GM21390 (cell line): ENCODE data around the gene CLCN7.
"Not testable (repeated sequence)": the region's sequence is repeated elsewhere in the genome, so short reads cannot be mapped to it uniquely, and the experiment has no call there.

Experiments
- ATAC-seq: cut with Tn5 transposase; IDR thresholded peaks from one replicate; pipeline ENCODE4 v1.9.1; 2021; ENCODE audit not compliant: unreplicated experiment

CLCN7 gene

DNA sequence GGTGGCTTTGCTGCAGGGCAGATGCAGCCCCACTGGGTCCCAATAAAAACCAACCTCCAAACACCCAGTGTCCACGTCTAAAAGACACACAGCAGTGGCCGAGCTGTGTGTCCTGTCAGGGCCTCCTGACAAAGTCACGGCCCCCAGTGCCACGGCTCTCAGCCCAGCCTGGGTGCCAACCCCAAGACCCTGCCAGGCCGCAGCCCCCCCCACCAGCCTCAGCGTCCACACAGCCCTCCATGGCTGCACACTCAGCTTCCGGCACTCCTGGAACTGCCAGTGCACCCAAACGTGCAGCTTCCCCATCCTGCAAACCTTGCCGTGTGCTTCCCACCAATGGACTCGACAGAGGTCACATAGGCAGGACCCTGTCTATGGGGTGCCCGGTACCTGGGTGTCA is 26.9 kb downstream of the CLCN7 start:
- no peak for ATAC-seq

DNA sequence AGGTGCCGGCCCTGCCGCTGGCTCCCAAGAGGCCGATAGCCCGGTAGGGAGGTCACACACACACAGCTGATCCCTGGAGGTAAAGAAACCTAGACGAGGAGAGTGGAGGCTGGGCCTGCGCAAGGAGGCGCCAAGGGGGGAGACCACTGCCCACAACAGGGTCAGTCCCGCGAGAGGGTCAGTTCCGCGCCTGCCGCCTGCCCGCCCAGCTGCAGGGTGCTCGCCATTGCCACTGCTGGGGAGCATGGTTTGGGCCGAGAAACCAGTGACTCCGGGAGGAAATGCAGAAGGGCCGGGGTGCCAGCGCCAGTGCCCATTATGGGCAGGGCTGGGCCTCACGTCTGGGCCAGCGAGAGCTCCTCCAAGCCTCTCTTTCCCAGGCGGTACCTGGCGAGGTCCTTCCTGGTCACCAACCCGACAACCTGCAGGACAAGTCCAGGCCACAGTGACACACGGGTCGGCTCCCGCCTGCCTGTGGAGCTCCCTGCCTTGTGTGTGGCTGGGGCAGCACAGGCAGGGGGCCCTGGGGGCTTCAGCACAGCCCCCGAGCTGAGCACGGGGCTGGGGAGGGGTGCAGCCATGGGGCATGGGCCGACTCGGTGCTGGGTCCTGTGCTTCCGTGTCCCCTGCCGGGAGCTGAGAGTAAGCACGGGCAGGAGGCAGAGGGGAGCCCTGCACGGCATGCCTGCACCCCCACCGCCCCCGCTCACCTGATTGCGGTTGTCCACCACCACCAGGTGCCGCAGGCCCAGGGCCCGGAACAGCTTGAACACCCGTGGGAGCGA is 28.3 kb downstream of the CLCN7 start:
- ATAC-seq: no peak

DNA sequence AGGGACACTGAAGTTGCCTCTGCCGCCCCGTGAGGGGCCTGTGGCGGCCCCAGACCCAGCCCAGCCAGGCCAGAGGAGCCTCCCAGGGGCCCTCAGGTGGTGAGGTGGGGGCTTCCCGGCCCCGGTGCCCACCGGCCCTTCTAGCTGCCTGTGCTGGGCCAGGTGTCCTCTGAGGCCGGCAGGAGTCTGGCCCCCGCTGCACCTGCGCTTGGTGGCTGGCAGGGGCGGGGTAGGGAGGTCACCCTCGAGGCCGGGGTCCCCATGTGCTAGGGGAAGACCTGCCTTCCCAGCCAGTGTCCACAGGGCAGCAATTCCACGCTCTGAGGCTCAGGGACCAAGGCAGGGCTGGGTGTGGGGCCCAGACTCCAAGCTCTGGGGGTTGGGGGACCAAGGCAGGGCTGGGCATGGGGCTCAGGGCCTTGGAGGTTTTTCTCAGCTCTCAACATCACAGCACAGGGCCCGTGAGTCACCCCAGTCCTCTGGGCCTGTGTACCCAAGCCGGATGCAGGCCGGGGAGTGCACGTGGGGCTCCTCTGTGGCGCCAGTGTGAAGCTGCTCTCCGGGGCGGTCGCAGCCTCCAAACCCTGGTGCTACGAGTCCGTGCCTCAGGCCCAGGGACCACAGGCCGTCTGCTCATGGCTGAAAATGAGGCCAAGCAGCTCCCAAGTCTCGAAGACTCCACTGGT is 29.2 kb downstream of the CLCN7 start:
- no peak for ATAC-seq

DNA sequence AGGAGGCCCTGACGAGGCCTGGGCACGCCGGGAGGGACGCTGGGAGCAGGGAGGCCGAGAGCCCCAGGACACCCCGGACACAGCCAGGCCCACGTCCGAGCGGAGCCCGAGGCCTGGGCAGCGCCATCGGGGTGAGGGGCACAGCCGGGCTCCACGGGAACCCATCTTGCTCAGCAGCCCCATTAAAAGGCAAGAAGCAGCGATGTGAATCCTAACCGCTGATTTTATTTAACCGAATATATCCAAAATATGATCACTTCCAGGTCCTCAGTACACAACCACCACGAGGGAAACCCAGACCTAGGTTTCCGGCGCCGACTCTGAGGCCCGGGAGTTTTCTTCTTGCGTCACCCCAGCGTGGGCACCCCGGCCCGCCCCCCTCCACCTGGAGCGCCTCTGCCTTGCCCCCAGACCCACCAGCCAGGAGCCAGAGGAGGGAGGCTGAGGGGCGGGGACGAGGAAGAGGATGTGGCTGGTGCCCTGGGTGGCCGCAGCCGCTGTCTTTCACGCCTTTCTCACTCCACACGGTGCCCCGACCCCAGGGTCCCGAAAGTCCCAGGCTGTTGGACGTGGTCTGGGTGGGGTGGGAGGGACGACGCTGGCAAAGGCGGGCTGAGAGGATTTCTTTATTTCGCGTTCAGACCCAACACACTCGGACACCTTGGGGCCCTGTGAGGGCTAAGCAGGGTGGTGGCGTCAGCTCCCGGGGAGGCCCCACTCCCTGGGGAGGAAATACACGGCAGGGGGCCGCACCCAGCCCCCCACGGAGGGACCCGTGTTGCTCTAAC is 29.9 kb downstream of the CLCN7 start:
- no peak for ATAC-seq

DNA sequence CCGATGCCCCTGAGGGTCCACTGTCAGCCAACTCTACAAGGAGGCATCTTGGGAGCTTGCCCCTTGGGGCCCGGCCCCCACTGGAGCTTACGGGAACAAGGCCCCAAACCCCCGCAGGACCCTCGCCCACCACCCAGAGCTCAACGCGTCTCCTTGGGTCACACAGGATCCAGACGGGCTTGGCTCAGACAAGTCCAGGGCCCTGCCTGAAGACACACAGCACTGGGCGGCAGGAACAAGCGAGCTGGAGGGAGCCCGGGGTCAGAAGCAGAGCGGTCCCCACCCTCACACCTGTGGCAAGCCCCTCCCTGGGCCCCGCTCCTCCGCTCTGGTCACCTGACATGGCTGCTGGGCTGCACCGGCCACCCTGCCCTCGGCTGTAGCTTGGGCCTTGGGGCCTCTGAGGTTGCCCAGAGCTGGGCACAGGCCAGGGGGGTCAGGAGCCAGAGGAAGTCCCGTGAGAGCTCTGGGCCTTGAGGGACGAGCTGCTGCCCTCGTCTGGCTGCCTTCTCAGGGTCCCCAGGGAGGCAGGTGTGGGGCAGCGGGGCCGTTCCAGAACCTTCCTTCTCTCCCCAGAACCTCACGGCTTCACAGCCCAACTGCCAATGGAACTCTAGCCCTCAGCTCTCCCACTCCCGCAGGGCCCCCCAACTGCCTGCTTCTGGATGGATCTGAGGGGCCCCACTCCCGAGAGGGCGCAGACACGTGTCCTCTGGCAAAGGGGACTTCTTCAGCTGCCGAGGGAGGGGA is 30.7 kb downstream of the CLCN7 start, which contains the start of gene CCDC154:
CCDC154 (minus strand) TSS at position 577 of the 750 bp plus-strand sequence; CDS start at position 343, 234 bp downstream.
- no peak for ATAC-seq

DNA sequence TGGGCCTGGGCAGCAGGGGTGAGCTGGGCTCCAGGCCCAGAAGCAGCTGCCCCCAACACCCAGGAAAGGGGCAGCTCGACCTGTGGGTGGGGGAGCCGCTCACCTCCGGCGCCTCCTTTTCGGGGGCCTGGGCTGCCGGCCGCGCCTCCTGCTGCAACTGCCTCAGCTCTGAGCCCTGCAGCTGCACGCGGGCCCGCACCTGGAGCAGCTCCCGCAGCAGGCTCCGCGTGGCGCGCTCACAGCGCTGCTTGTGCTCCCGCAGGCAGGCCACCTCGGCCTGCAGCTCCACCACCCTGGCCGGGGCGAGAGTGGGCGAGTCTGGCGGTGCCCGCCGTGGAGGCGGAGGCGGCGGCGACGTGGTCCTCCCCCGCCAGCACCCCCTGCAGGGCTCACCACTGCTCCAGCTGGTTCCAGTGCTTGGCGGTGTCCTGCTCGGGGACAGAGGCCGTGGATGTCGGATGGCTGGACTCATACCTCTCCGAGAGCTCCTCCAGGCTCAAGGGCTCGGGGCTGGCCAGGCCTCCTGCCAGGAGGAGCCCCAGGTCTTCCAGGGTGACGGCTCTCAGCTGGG is 31.3 kb downstream of the CLCN7 start:
- no peak for ATAC-seq

DNA sequence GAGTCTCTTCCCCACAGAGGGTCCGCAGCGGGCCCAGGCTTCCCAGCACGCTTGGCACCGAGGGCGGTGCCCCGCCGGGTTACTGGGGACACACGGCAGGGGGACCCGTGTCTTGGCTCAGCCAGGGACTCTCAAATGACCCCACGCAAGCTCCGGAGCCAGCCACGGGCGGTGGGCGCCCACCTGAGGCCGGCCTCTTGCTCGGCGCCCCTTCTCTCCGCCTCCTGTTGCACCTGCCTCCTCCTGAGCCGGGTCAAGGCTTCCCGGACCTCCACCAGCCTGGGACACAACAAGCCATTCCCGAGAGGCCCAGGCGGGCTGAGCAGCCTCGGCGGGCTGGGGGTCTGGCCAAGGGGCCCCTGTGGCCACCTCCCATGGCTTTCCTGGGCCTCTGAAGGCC is 32.1 kb downstream of the CLCN7 start:
- no peak for ATAC-seq

DNA sequence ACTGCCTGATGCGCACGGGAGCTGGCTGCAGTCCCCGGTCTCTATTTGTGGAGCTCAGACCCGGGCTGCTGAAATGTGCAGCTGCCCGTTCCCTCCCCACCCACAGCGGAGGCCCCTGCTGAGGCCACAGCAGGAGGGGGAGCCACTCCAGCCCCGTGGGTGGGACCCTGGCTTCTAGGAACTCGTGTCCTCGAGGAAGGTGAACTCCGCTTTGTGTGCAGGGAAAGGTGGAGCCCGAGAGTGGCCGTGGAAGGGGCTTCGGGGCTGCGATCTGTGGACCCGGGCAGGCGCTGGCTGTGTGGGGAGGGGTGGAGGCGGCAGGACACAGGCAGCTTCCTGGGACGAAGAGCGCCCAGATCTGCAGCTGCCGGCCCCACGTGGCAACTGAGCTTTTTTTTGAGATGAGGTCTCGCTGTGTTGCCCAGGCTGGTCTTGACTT is 33.4 kb downstream of the CLCN7 start:
- ATAC-seq: no peak

DNA sequence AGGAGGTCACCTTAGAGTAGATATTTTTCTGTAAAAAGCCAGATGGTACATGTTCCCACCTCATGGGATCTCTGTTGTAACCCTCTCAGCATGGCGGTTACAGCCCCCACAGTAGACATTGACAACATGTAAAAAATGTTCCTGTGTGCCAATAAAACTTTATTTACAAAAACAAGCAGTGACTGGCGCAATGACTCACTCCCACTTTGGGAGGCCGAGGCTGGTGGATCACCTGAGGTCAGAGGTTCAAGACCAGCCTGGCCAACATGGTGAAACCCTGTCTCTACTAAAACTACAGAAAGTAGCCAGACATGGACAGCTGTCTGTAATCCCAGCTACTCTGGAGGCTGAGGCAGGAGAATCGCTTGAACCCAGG is 35.1 kb downstream of the CLCN7 start:
- not testable (repeated sequence) for ATAC-seq

DNA sequence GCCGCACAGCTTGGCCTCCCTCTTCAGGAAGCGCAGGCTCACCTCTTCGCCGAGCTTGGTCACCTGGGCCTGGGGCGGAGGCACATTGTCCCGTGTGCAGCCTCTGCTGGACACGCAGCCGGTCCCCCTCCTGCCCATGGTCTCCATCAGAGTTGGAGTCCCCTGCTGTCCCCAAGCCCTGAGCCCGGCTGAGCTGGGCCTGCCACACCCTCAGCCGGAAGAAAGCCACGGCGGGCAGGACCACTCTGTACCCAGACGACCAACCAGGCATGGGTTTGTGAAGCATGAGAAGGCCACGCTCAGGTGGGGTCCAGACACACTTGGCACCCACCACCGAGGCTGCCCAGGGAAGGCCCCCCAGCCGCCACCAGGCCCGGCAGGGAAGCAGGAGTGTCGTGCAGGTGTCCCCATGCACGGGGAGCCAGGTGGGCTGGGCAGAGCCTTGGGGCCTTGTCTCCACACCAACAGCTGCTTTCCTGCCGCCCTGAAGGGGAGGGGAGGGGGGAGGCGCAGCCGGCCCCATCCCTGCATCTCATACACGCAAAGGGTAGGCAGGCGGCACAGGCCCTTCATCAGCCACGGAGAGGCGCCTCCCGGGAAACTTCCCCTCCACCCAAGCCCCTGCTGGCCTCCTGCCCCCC is 35.6 kb downstream of the CLCN7 start:
- ATAC-seq: no peak

DNA sequence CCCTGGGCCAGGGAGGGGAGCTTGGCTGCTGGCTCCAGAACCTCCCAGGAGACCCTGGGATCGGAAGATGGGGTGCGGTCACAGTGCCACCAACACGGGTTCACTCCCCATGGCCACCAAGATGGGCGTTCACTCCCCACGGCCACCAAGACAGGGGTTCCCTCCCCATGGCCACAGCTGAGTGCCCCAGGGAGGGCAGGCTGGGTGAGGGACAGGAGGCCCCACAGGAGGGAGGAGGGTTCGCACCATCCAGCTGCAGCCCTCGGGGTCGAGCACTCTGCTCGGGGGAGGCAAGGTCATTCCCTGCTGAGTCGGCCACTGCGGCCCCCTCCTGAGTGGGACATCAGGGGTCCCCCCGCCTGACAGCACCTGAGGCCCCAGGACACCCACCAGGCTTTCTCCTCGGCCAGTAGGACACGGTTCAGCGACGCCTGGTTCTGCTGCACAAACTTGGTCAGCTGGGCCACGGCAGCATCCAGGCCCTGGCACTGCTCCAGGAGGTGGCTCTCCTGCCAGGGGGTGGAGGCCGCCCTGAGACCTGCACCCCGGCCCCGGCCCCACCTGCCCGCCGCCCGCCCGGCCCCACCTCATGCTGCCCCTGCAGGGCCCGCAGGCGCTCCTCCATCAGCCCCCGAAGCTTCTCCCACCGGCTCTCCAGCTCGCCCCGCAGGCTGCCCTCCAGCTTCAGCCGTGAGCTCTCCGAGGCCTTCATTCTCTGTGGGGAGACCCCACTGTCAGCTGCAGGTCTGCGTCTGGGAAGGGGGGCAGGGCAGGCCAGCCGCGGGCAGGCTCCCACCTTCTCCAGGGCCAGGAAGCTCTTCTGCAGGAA is 36.4 kb downstream of the CLCN7 start:
- no peak for ATAC-seq

DNA sequence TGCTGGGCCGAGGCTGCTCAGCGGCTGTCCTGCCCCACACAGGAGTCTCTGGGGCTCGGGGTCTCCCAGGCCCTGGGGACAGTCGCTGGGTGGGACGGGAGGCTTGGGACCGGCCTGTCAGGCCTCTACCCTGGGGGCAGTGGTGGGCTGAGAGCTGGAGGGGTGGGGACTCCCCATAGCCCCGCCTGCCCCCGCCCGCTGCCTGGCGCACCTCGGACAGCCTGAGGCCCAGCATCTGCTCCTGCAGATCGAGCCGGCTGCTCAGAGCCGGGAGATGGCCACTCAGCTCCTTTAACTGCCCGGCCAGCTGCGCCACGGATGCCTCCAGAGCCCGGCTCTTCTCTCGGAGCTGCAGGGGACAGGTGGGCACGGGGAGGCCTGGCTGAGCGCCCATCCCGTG is 37.2 kb downstream of the CLCN7 start:
- ATAC-seq: no peak

DNA sequence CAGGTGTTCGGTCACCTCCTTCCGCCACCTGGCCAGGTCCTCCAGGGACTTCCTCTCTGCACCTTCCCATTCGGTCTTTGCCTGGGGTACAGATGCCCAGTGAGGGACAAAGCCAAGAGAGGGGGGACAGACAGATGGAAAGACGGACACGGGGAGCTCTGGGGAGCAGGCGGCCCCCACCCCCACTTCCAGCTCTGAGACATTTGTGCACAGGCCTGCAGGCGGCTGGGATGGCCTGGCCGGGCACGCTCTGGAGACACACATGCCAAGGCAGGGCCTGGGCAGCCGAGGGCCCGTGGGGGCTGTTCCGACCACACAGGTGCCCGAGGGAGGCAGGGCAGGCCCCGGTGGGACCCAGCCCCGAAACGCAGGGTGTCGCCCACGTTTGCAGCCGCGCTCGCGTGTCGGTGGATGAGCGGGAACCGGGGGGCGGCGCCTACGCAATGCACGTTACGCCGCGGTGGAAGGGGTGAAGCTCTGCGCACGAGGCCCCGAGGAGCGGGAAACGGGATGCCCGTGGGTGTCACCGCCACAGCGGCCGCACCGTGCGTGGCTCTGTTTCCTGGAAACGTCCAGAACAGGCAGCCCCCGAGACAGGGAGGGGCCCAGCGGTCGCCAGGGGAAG is 38.0 kb downstream of the CLCN7 start:
- ATAC-seq: no peak

DNA sequence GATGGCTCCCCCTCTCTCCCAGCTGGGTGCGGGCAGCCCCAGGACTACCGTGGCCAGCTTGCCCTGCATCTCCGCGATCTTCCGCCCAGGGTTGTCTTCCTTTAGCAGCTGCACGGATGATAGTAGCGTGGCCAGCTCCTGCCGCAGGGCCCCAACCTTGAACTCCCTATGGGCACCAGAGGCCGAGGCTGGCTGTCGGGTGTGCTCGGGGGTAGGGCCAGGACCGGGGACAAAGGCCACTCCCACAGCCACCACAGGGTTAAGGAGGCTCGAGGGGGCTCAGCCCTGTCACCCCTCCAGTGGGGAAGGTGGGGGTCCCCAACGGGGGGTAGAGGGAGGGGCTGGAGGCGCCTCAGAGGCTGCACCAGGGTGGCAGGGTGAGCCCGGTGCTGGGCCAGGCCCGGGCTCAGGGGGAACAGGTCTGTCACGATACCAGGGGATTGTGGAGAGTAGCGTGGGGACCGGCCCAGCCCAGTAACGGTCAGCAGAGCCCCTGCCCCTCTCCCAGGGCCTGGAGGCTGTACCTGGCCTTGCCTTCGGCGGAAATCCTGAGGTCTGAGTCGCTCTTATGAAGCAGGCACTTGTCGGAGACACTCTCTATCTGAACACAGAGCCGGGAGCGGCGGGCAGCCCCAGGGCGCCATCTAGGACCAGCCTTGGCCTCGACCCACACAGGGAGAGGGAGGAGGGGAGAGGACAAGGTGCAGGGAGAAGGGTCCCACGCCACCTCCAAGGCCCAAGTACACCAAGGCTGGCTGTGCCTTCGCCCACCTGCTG is 38.7 kb downstream of the CLCN7 start:
- no peak for ATAC-seq

DNA sequence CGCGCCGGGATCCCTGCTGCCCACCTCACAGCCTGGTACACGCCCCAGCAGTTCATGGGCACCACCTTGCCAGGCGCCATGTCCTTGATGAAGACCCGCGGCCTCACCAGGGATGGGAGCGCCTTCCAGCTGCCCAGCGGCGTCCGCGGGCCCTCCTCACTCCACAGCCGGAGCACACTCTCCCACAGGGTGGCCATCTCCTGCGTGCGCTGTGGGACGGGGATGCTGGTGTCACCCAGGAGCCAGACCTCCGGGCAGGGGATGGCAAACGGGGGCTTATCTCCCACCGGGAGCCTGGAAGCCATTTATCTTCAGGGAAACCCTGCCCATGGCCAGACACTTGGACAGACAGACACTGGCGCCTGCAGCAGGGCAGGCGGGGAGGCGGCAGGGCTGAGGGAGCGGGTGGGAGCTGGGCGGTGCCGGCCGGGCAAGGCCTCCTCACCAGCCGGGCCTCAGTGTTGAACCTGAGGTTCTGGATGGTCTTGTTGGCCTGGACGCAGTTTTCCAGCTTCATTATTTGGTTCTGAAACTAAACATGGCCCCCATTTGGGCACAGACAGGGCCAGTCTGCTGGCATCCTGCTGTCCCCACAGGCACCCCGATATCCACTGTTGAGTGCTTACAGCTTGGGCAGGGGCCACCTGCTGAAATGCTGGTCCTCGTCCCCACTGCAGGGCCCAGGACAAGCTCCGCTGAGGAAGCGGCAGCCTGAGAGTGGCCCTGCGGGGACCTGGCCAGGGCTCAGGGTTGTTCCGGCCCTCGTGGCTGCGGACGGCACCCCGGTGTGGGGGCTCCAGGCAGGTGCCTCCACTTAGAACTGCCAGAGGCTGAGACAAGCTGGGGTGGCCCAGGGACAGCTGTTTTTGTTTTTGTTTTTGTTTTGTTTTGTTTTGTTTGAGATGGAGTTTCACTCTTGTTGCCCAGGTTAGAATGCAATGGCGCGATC is 39.9 kb downstream of the CLCN7 start:
- ATAC-seq: no peak

DNA sequence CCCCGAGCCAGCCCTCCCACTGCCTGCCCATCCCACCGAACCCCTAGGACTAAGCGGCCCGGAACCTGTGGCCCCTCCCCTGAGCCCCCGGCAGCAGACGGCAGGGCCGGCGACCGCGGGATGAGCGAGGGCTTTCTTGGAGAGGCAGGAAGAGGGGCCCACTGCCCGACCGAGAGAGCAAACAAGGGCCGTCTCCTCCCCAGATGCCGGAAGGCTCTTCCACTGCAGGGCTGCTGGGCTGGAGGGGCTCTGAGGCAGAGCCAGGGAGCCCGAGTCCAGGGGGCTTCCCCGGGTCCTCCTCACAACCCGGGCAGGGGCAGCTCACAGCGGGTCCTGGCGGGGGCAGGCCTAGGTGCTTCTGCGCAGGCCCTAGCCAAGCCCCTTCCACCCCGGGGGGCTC is 41.1 kb downstream of the CLCN7 start:
- no peak for ATAC-seq

DNA sequence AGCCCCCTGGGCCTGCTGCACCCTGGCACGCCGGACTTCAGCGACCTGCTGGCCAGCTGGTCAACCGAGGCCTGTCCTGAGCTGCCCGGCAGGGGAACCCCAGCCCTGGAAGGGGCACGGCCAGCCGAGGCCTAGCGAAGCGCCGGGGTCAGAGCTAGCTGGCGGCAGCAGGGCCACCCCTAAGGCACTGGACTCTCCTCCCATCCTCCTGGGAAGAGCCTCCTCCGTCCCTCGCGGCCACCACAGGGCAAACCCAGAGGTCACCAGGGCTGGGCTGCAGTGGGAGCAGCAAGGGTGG is 41.6 kb downstream of the CLCN7 start:
- ATAC-seq: no peak
